Neural cell (in vitro differentiated cells): ENCODE results near the gene FLOT1.

Experiments used
- EP300 ChIP-seq: fragments of 450-650 bp; conservative IDR thresholded peaks from 2 replicates; pipeline ENCODE4 v1.6.1; 2014; ENCODE audit warnings: antibody characterized with exemption, mild to moderate bottlenecking, moderate library complexity; ENCODE audit not compliant: poor library complexity, severe bottlenecking
- EZH2 ChIP-seq: fragments of 200-600, 300-800 bp; shearing (Covaris generic), sonication (generic); IDR thresholded peaks from 2 replicates; pipeline ENCODE4 v1.6.1; 2014; ENCODE audit warnings: antibody characterized with exemption, low read length, borderline replicate concordance, mild to moderate bottlenecking; ENCODE audit not compliant: insufficient read depth, poor library complexity, severe bottlenecking
- MXI1 ChIP-seq: fragments of 450-650 bp; conservative IDR thresholded peaks from 2 replicates; pipeline ENCODE4 v1.6.1; 2014; ENCODE audit warnings: antibody characterized with exemption, mild to moderate bottlenecking; ENCODE audit not compliant: poor library complexity, severe bottlenecking
- POLR2AphosphoS5 ChIP-seq: IDR thresholded peaks from 2 replicates; pipeline ENCODE4 v1.6.1; 2012
- RAD21 ChIP-seq: fragments of 450-650 bp; conservative IDR thresholded peaks from 2 replicates; pipeline ENCODE4 v1.6.1; 2014; ENCODE audit warnings: antibody characterized with exemption, mild to moderate bottlenecking, moderate library complexity
- SMC3 ChIP-seq: fragments of 450-650 bp; conservative IDR thresholded peaks from 2 replicates; pipeline ENCODE4 v1.6.1; 2014; ENCODE audit warnings: antibody characterized with exemption, mild to moderate bottlenecking, moderate library complexity; ENCODE audit not compliant: poor library complexity
- TAF1 ChIP-seq: IDR thresholded peaks from 2 replicates; pipeline ENCODE4 v1.6.1; 2012; ENCODE audit warnings: low read depth
- TF ChIP-seq, protein P1 (sequence below): fragments of 450-650 bp; IDR thresholded peaks from 2 replicates; pipeline ENCODE4 v1.5.1; 2014; ENCODE audit warnings: antibody characterized with exemption, mild to moderate bottlenecking, moderate library complexity; ENCODE audit not compliant: poor library complexity, severe bottlenecking
- TF ChIP-seq, protein P2 (sequence below): IDR thresholded peaks from 2 replicates; pipeline ENCODE4 v1.6.1; 2012; ENCODE audit warnings: borderline replicate concordance

DNA sequence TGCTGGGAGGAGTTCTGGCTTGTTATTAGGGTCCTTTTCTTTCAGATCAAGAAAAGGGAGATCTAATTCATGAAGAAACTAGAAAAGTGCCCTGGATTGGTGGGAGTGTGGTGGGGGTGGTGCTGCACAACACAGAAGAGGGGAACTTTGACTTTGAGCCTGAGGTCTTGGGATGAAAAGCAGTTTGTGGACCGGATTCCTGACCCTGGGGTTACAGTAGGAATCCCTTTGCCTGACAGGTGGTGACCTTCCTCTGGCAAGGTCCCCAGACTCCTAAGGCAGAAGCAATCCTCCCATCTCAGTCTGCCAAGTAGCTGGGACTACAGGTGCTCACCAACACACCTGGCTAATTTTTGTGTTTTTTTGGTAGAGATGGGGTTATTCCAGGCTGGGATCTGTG, 47.1 kb upstream of the FLOT1 start:
- TF ChIP-seq, protein P1, sequence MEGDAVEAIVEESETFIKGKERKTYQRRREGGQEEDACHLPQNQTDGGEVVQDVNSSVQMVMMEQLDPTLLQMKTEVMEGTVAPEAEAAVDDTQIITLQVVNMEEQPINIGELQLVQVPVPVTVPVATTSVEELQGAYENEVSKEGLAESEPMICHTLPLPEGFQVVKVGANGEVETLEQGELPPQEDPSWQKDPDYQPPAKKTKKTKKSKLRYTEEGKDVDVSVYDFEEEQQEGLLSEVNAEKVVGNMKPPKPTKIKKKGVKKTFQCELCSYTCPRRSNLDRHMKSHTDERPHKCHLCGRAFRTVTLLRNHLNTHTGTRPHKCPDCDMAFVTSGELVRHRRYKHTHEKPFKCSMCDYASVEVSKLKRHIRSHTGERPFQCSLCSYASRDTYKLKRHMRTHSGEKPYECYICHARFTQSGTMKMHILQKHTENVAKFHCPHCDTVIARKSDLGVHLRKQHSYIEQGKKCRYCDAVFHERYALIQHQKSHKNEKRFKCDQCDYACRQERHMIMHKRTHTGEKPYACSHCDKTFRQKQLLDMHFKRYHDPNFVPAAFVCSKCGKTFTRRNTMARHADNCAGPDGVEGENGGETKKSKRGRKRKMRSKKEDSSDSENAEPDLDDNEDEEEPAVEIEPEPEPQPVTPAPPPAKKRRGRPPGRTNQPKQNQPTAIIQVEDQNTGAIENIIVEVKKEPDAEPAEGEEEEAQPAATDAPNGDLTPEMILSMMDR = no peak
- TF ChIP-seq EZH2 (no peak), TAF1 (no peak), EP300 (no peak), MXI1 (no peak), RAD21 (no peak), SMC3 (no peak), POLR2AphosphoS5 (no peak)
- TF ChIP-seq, protein P2, sequence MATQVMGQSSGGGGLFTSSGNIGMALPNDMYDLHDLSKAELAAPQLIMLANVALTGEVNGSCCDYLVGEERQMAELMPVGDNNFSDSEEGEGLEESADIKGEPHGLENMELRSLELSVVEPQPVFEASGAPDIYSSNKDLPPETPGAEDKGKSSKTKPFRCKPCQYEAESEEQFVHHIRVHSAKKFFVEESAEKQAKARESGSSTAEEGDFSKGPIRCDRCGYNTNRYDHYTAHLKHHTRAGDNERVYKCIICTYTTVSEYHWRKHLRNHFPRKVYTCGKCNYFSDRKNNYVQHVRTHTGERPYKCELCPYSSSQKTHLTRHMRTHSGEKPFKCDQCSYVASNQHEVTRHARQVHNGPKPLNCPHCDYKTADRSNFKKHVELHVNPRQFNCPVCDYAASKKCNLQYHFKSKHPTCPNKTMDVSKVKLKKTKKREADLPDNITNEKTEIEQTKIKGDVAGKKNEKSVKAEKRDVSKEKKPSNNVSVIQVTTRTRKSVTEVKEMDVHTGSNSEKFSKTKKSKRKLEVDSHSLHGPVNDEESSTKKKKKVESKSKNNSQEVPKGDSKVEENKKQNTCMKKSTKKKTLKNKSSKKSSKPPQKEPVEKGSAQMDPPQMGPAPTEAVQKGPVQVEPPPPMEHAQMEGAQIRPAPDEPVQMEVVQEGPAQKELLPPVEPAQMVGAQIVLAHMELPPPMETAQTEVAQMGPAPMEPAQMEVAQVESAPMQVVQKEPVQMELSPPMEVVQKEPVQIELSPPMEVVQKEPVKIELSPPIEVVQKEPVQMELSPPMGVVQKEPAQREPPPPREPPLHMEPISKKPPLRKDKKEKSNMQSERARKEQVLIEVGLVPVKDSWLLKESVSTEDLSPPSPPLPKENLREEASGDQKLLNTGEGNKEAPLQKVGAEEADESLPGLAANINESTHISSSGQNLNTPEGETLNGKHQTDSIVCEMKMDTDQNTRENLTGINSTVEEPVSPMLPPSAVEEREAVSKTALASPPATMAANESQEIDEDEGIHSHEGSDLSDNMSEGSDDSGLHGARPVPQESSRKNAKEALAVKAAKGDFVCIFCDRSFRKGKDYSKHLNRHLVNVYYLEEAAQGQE = no peak
